IPS-18a (cell line): ENCODE measurements around the gene UTS2.

Source experiments
- H3K27ac ChIP-seq: one replicate; pipeline ENCODE4 v1.5.1; 2013; ENCODE audit warnings: low read length
- H3K27me3 ChIP-seq: one replicate; pipeline ENCODE4 v1.6.1; 2013; ENCODE audit warnings: mild to moderate bottlenecking, low read length; ENCODE audit not compliant: control insufficient read depth, insufficient read depth
- H3K36me3 ChIP-seq: one replicate; pipeline ENCODE4 v1.6.1; 2013; ENCODE audit warnings: low read depth, low read length; ENCODE audit not compliant: control insufficient read depth
- H3K4me1 ChIP-seq: one replicate; pipeline ENCODE4 v1.6.1; 2013; ENCODE audit warnings: low read depth, low read length; ENCODE audit not compliant: control insufficient read depth
- H3K4me3 ChIP-seq: one replicate; pipeline ENCODE4 v1.5.1; 2013; ENCODE audit warnings: low read length
- H3K9ac ChIP-seq: one replicate; pipeline ENCODE4 v1.6.1; 2013; ENCODE audit warnings: mild to moderate bottlenecking, low read length, moderate library complexity
- H3K9me3 ChIP-seq: one replicate; pipeline ENCODE4 v1.6.1; 2013; ENCODE audit warnings: low read depth, low read length; ENCODE audit not compliant: control insufficient read depth

The UTS2 gene

GRCh38 chr1:7839526-7839925, 13.3 kb downstream of the UTS2 start:
- Histone ChIP-seq H3K9me3 (peaks cover 7% of the 10 kb centered on the region), H3K4me3 (no peak overlapping the region), H3K4me1 (no peaks in the 10 kb centered on the region), H3K36me3 (peaks cover 16% of the 10 kb centered on the region), H3K9ac (no peak overlapping the region), H3K27ac (no peak overlapping the region), H3K27me3 (no peaks in the 10 kb centered on the region)

- no peak overlapping the region for H3K27ac ChIP-seq
- no peaks in the 10 kb centered on the region for H3K4me1 ChIP-seq
- H3K9me3 ChIP-seq: peaks cover 7% of the 10 kb centered on the region
- no peak overlapping the region for H3K4me3 ChIP-seq
- H3K27me3 ChIP-seq: no peaks in the 10 kb centered on the region
- H3K9ac ChIP-seq: no peak overlapping the region
- peaks cover 16% of the 10 kb centered on the region for H3K36me3 ChIP-seq
Measured at GRCh38 chr1:7838714-7839113, 14.2 kb downstream of the UTS2 start.

- H3K36me3 ChIP-seq: peaks cover 25% of the 10 kb centered on the region
Measured at GRCh38 chr1:7833035-7833434, 19.8 kb downstream of the UTS2 start.

GRCh38 chr1:7831458-7831857, 21.4 kb downstream of the UTS2 start:
- Histone ChIP-seq H3K27me3 (no peaks in the 10 kb centered on the region), H3K4me3 (no peak overlapping the region), H3K9ac (no peak overlapping the region), H3K27ac (no peak overlapping the region), H3K4me1 (no peaks in the 10 kb centered on the region), H3K36me3 (peaks cover 23% of the 10 kb centered on the region), H3K9me3 (no peaks in the 10 kb centered on the region)

More at GRCh38 chr1:7833035-7833434, 19.8 kb downstream of the UTS2 start:
- no peaks in the 10 kb centered on the region for H3K9me3 ChIP-seq
- no peaks in the 10 kb centered on the region for H3K27me3 ChIP-seq
- no peak overlapping the region for H3K27ac ChIP-seq
- no peak overlapping the region for H3K9ac ChIP-seq
- H3K4me1 ChIP-seq: no peaks in the 10 kb centered on the region
- no peak overlapping the region for H3K4me3 ChIP-seq

GRCh38 chr1:7827126-7827955, 25.5 kb downstream of the UTS2 start:
- no peak overlapping the region for H3K27ac ChIP-seq
- no peaks in the 10 kb centered on the region for H3K27me3 ChIP-seq
- no peaks in the 10 kb centered on the region for H3K4me1 ChIP-seq
- H3K4me3 ChIP-seq: no peak overlapping the region
- no peak overlapping the region for H3K9ac ChIP-seq
- H3K36me3 ChIP-seq: peaks cover 23% of the 10 kb centered on the region
- no peaks in the 10 kb centered on the region for H3K9me3 ChIP-seq

- H3K9ac ChIP-seq: no peak overlapping the region
- H3K27me3 ChIP-seq: no peaks in the 10 kb centered on the region
- no peak overlapping the region for H3K27ac ChIP-seq
- no peak overlapping the region for H3K4me3 ChIP-seq
- H3K9me3 ChIP-seq: no peaks in the 10 kb centered on the region
- peaks cover 23% of the 10 kb centered on the region for H3K36me3 ChIP-seq
- H3K4me1 ChIP-seq: no peaks in the 10 kb centered on the region
Measured at GRCh38 chr1:7826363-7826762, 26.5 kb downstream of the UTS2 start.

GRCh38 chr1:7824701-7825100, 28.2 kb downstream of the UTS2 start:
- peaks cover 24% of the 10 kb centered on the region for H3K36me3 ChIP-seq
- H3K9me3 ChIP-seq: no peaks in the 10 kb centered on the region
- H3K27me3 ChIP-seq: no peaks in the 10 kb centered on the region
- no peak overlapping the region for H3K4me3 ChIP-seq
- no peak overlapping the region for H3K27ac ChIP-seq
- H3K9ac ChIP-seq: no peak overlapping the region
- no peaks in the 10 kb centered on the region for H3K4me1 ChIP-seq

- H3K4me1 ChIP-seq: no peaks in the 10 kb centered on the region
- no peak overlapping the region for H3K4me3 ChIP-seq
- H3K9me3 ChIP-seq: no peaks in the 10 kb centered on the region
- no peak overlapping the region for H3K27ac ChIP-seq
- no peak overlapping the region for H3K9ac ChIP-seq
- no peaks in the 10 kb centered on the region for H3K27me3 ChIP-seq
- H3K36me3 ChIP-seq: peaks cover 8% of the 10 kb centered on the region
Measured at GRCh38 chr1:7821282-7821681, 31.6 kb downstream of the UTS2 start.

- H3K9ac ChIP-seq: no peak overlapping the region
- peaks cover 7% of the 10 kb centered on the region for H3K9me3 ChIP-seq
- H3K4me3 ChIP-seq: no peak overlapping the region
- H3K27ac ChIP-seq: no peak overlapping the region
- no peaks in the 10 kb centered on the region for H3K27me3 ChIP-seq
- peaks cover 18% of the 10 kb centered on the region for H3K36me3 ChIP-seq
- H3K4me1 ChIP-seq: no peaks in the 10 kb centered on the region
Measured at GRCh38 chr1:7813677-7814373, 39.0 kb downstream of the UTS2 start.

GRCh38 chr1:7811476-7811875, 41.4 kb downstream of the UTS2 start:
- H3K4me3 ChIP-seq: no peak overlapping the region
- H3K9ac ChIP-seq: no peak overlapping the region
- H3K4me1 ChIP-seq: no peaks in the 10 kb centered on the region
- H3K27me3 ChIP-seq: no peaks in the 10 kb centered on the region
- no peak overlapping the region for H3K27ac ChIP-seq
- peaks cover 7% of the 10 kb centered on the region for H3K9me3 ChIP-seq
- H3K36me3 ChIP-seq: peaks cover 18% of the 10 kb centered on the region

GRCh38 chr1:7810395-7810794, 42.5 kb downstream of the UTS2 start:
- no peaks in the 10 kb centered on the region for H3K27me3 ChIP-seq
- no peaks in the 10 kb centered on the region for H3K4me1 ChIP-seq
- H3K9me3 ChIP-seq: peaks cover 7% of the 10 kb centered on the region
- no peak overlapping the region for H3K27ac ChIP-seq
- H3K36me3 ChIP-seq: peaks cover 18% of the 10 kb centered on the region
- no peak overlapping the region for H3K4me3 ChIP-seq
- no peak overlapping the region for H3K9ac ChIP-seq

GRCh38 chr1:7809742-7810141, 43.1 kb downstream of the UTS2 start:
- Histone ChIP-seq H3K36me3 (peaks cover 18% of the 10 kb centered on the region), H3K27me3 (no peaks in the 10 kb centered on the region), H3K4me3 (no peak overlapping the region), H3K9ac (no peak overlapping the region), H3K9me3 (peaks cover 7% of the 10 kb centered on the region), H3K27ac (no peak overlapping the region), H3K4me1 (no peaks in the 10 kb centered on the region)
